Karpas-422 (cell line): ENCODE data around the gene ST7L. TPM values are rescaled to one million over a fixed set of nuclear protein-coding genes. Genes with fewer than 3 reads are reported as not detected.

Experiments used
- DNase-seq: peaks from one replicate; pipeline ENCODE4 v3.0.0-alpha.2; 2015
- H2AFZ ChIP-seq: fragments of 200-600 bp; sonication (generic); 2 replicates; pipeline ENCODE4 v1.6.1; 2014; ENCODE audit warnings: antibody characterized with exemption, low read length, mixed read lengths
- H3K27ac ChIP-seq: fragments of 200-600 bp; sonication (generic); 2 replicates; pipeline ENCODE4 v1.5.1; 2014; ENCODE audit warnings: mild to moderate bottlenecking, low read length, moderate library complexity
- H3K27me3 ChIP-seq: fragments of 200-600 bp; sonication (generic); 2 replicates; pipeline ENCODE4 v1.6.1; 2014; ENCODE audit warnings: low read length, mixed read lengths
- H3K36me3 ChIP-seq: fragments of 200-600 bp; sonication (generic); 2 replicates; pipeline ENCODE4 v1.6.1; 2014; ENCODE audit warnings: low read length, mixed read lengths; ENCODE audit not compliant: insufficient read depth
- H3K4me1 ChIP-seq: fragments of 200-600 bp; sonication (generic); 2 replicates; pipeline ENCODE4 v1.6.1; 2014; ENCODE audit warnings: mild to moderate bottlenecking, low read length, mixed read lengths
- H3K4me2 ChIP-seq: fragments of 200-600 bp; sonication (generic); 2 replicates; pipeline ENCODE4 v1.6.1; 2014; ENCODE audit warnings: low read length, low read depth, mild to moderate bottlenecking; ENCODE audit not compliant: poor library complexity, severe bottlenecking
- H3K4me3 ChIP-seq: fragments of 200-600 bp; sonication (generic); 2 replicates; pipeline ENCODE4 v1.5.1; 2014; ENCODE audit warnings: mild to moderate bottlenecking, antibody characterized with exemption, low read length, mixed read lengths
- H3K79me2 ChIP-seq: fragments of 200-600 bp; sonication (generic); 2 replicates; pipeline ENCODE4 v1.6.1; 2014; ENCODE audit warnings: mild to moderate bottlenecking, low read length, mixed read lengths
- H3K9ac ChIP-seq: fragments of 200-600 bp; sonication (generic); 2 replicates; pipeline ENCODE4 v1.6.0; 2014; ENCODE audit warnings: low read length
- H3K9me2 ChIP-seq: fragments of 200-600 bp; sonication (generic), shearing (Covaris generic); replicated peaks from 2 replicates; pipeline ENCODE4 v1.6.0; 2014; ENCODE audit warnings: mild to moderate bottlenecking, low read length, moderate library complexity; ENCODE audit not compliant: insufficient read depth
- H3K9me3 ChIP-seq: fragments of 300-700, 200-600 bp; sonication (generic); 2 replicates; pipeline ENCODE4 v1.6.1; 2014; ENCODE audit warnings: low read length, mixed read lengths
- H4K20me1 ChIP-seq: fragments of 200-600 bp; sonication (generic); 2 replicates; pipeline ENCODE4 v1.6.1; 2014; ENCODE audit warnings: mild to moderate bottlenecking, antibody characterized with exemption, low read length, low read depth; ENCODE audit not compliant: insufficient read depth
- total RNA-seq: library from RNA; depleted of rRNA; stranded (reverse); fragments of >200 nt; shearing (Covaris generic); gene quantifications from 2 replicates; pipeline ENCODE4 v1.2.3, GENCODE V29; 2014; ENCODE audit warnings: low replicate concordance

The ST7L gene
- total RNA-seq, 1 experiment from 2014 or later = 14.4 TPM

DNA sequence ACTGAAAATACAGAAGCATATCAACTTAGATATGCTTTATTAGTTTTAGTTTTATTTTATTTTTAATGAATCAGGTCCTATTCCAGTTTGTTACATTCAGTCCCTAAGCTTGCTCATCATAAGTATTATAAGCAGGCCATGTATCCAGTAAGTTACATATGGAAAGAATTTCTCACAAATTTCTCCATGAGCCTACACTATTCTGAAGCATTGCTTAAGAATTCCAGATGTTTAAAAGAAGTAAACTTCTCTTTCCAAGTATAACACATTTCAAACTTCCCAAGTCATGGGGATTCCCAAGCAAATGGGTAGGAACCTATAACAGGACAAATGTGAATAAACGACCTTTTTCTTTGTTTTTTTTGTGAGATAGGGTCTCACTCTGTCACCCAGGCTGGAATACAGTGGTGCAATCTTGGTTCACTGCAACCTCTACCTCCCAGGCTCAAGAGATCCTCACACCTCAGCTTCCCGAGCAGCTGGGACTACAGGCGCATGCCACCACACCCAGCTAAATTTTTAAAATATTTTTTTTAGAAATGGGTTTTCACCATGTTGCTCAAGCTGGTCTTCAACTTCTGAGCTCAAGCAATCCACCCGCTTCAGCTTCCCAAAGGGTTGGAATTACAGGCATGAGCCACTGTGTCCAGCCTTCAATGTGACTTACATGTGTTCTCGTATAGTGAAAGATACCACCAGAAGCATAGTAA, 39.0 kb downstream of the ST7L start:
- no peak overlapping the region for H3K4me3 ChIP-seq
- no peaks in the 10 kb centered on the region for H3K9me3 ChIP-seq
- no peaks in the 10 kb centered on the region for H3K79me2 ChIP-seq
- H3K4me2 ChIP-seq = no peak overlapping the region
- H3K36me3 ChIP-seq = no peaks in the 10 kb centered on the region
- no peaks in the 10 kb centered on the region for H3K9me2 ChIP-seq
- DNase-seq = no peak
- no peak overlapping the region for H2AFZ ChIP-seq
- no peaks in the 10 kb centered on the region for H3K27me3 ChIP-seq
- no peak overlapping the region for H3K27ac ChIP-seq
- H3K4me1 ChIP-seq = no peaks in the 10 kb centered on the region
- H4K20me1 ChIP-seq = no peaks in the 10 kb centered on the region
- no peak overlapping the region for H3K9ac ChIP-seq

DNA sequence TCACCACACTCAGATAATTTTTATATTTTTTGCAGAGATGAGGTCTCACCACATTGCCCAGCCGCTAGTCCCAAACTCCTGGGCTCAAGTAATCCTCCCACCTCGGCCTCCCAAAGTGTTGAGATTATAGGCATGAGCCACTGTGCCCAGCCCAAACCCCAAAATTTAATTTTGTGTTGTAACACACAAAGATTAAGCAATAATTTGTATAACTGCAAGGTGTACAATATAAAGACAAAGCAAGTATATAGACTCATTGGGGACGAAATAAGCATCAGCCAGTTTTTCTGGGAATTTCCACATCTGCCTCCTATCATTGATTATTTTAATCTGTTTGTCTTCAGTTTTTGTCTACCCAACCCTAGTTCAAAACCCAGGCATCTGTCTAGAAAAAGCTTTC, 42.7 kb downstream of the ST7L start:
- H3K4me3 ChIP-seq = no peak overlapping the region
- H3K27me3 ChIP-seq = no peaks in the 10 kb centered on the region
- H3K36me3 ChIP-seq = no peaks in the 10 kb centered on the region
- H3K4me2 ChIP-seq = no peak overlapping the region
- H2AFZ ChIP-seq = no peak overlapping the region
- H3K9me2 ChIP-seq = no peaks in the 10 kb centered on the region
- H3K4me1 ChIP-seq = no peaks in the 10 kb centered on the region
- no peaks in the 10 kb centered on the region for H3K9me3 ChIP-seq
- H4K20me1 ChIP-seq = no peaks in the 10 kb centered on the region
- DNase-seq = no peak
- H3K79me2 ChIP-seq = no peaks in the 10 kb centered on the region
- H3K9ac ChIP-seq = no peak overlapping the region
- H3K27ac ChIP-seq = no peak overlapping the region

DNA sequence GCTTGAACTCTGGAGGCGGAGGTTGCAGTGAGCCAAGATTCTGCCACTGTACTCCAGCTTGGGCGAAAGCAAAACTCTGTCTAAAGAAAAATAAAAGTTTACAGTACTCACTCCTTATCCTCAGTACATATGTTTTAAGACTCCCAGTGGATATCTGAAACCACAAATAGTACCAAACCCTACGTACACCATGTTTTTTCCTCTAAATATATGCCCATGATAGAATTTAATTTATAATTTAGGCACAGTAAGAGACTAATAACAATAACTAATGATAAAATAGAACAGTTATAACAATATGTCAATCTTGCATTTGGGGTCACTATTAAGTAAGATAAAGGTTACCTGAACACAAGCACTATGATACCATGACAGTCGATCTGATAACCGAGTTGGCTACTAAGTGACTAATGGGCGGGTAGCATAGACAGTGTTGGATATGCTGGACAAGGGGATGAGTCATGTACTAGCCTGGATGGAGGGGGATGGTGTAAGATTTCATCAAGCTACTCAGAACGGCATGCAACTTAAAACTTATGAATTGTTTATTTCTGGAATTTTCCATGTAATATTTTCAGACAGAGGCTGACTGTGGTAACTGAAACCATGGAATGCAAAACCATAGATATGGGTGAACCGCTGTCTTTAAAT, 43.7 kb downstream of the ST7L start:
- DNase-seq = no peak
- Histone ChIP-seq H3K27ac (no peak overlapping the region), H3K79me2 (no peaks in the 10 kb centered on the region), H3K4me1 (no peaks in the 10 kb centered on the region), H3K4me2 (no peak overlapping the region), H3K4me3 (no peak overlapping the region), H3K27me3 (no peaks in the 10 kb centered on the region), H3K9me3 (no peaks in the 10 kb centered on the region), H4K20me1 (no peaks in the 10 kb centered on the region), H3K36me3 (no peaks in the 10 kb centered on the region), H3K9ac (no peak overlapping the region), H3K9me2 (no peaks in the 10 kb centered on the region), H2AFZ (no peak overlapping the region)

DNA sequence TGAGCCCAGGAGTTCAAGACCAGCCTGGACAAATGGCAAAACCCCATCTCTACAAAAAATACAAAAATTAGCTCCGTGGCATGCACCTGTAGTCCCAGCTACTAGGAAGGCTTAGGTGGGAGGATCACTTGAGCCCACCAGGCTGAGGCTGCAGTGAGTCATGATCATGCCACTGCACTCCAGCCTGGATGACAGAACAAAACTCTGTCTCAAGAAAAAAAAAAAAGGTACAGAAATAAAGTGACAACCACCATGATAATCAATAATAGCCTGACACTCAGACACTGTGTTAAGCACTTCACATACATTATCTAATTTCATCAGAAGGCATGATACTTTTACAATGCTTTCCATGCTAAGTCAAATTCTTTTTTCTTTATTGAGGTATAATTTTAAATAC, 53.1 kb downstream of the ST7L start:
- Histone ChIP-seq H2AFZ (no peak overlapping the region), H3K27me3 (no peaks in the 10 kb centered on the region), H3K4me2 (no peak overlapping the region), H3K9me2 (no peaks in the 10 kb centered on the region), H3K79me2 (no peaks in the 10 kb centered on the region), H3K36me3 (no peaks in the 10 kb centered on the region), H3K9me3 (no peaks in the 10 kb centered on the region), H3K4me1 (no peaks in the 10 kb centered on the region), H3K9ac (no peak overlapping the region), H3K27ac (no peak overlapping the region), H4K20me1 (no peaks in the 10 kb centered on the region), H3K4me3 (no peak overlapping the region)
- DNase-seq = no peak

DNA sequence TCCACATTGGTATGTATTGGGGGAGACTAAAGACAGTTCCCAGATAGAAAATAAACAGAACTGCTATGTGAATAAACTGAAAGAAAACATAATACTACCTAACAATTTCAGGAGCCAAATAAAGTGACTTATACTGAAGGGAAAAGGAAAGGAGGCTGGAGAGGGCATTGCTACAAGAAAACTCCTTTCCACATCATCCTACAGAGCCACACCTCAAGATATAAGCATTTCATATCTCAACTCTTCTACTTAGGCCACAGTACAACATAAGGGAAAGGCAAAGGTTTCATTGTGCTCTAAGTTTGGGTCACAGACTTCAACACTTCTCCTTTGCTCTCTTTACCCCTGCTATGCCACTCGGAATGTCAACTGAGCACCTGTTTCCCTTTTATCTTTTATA, 54.9 kb downstream of the ST7L start:
- H2AFZ ChIP-seq = no peak overlapping the region
- H3K27me3 ChIP-seq = no peaks in the 10 kb centered on the region
- H3K4me1 ChIP-seq = no peaks in the 10 kb centered on the region
- H3K4me3 ChIP-seq = no peak overlapping the region
- H3K9ac ChIP-seq = no peak overlapping the region
- no peak overlapping the region for H3K27ac ChIP-seq
- H3K4me2 ChIP-seq = no peak overlapping the region
- H3K79me2 ChIP-seq = no peaks in the 10 kb centered on the region
- no peaks in the 10 kb centered on the region for H3K9me3 ChIP-seq
- no peak for DNase-seq
- H3K36me3 ChIP-seq = no peaks in the 10 kb centered on the region
- no peaks in the 10 kb centered on the region for H3K9me2 ChIP-seq
- no peaks in the 10 kb centered on the region for H4K20me1 ChIP-seq

DNA sequence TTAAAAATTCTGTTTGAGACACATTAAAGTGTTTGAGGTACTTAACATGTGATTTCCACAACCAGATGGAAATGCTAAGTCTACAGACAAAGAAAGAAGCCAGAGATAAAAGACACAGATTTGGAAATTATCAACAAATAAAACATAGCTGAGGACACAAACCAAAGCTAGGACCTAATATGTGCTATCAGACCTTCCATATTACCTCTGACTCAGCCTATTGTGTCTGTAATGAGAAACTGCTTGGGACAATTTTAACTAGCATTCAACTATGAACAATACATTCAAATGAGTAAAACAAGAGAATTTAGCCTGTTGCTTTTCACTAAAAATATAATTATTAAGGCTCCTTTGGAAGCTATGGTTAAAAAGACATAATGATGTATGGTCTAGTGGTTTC, 55.6 kb downstream of the ST7L start:
- Histone ChIP-seq H2AFZ (no peak overlapping the region), H3K27ac (no peak overlapping the region), H4K20me1 (no peaks in the 10 kb centered on the region), H3K4me1 (no peaks in the 10 kb centered on the region), H3K4me2 (no peak overlapping the region), H3K4me3 (no peak overlapping the region), H3K9me2 (no peaks in the 10 kb centered on the region), H3K27me3 (no peaks in the 10 kb centered on the region), H3K9me3 (no peaks in the 10 kb centered on the region), H3K36me3 (no peaks in the 10 kb centered on the region), H3K79me2 (no peaks in the 10 kb centered on the region), H3K9ac (no peak overlapping the region)
- no peak for DNase-seq

DNA sequence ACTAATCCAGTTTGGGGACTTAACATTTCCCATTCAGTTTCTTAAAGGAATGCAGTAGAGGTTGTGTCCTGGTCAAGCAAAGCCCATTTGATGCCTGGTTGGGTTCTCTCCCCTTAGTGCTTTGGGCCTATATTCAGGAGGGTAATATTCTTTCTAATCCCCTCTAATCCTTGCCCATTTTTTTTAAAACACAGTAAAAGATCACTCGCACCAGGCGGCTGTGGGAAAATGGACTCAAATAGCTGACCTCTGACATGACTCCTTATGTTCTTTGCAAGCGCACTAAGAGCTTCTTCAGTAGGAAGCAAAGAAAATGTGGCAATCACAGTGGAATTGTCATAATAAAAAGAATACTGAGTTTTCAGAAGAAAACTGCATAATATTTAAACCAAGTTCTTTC, 60.3 kb downstream of the ST7L start:
- Histone ChIP-seq H2AFZ (no peak overlapping the region), H3K27me3 (no peaks in the 10 kb centered on the region), H3K9ac (no peak overlapping the region), H3K79me2 (no peaks in the 10 kb centered on the region), H3K9me3 (no peaks in the 10 kb centered on the region), H3K4me2 (no peak overlapping the region), H3K27ac (no peak overlapping the region), H3K4me1 (no peaks in the 10 kb centered on the region), H3K36me3 (no peaks in the 10 kb centered on the region), H3K9me2 (no peaks in the 10 kb centered on the region), H4K20me1 (no peaks in the 10 kb centered on the region), H3K4me3 (no peak overlapping the region)
- no peak for DNase-seq

DNA sequence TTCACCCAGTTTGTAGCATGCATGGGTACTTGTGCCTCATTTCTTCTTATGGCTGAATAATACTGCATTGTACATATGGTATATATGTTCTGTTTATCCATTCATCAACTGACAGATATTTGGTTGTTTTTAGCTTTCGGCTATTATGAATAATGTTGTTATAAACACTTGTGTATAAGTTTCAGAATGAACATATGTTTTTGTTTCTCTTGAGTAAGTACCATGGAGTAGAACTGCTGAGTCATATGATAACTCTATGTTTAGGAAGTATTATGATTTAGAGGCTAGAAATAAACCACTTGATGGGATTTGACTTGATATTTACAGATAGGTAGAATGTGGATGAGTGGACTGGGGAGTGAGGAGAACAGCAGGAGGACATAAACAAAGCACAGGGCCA, 61.6 kb downstream of the ST7L start:
- H3K4me2 ChIP-seq = no peak overlapping the region
- H3K27me3 ChIP-seq = no peaks in the 10 kb centered on the region
- no peak overlapping the region for H3K4me3 ChIP-seq
- H4K20me1 ChIP-seq = no peaks in the 10 kb centered on the region
- H3K36me3 ChIP-seq = no peaks in the 10 kb centered on the region
- no peaks in the 10 kb centered on the region for H3K9me2 ChIP-seq
- no peak overlapping the region for H3K9ac ChIP-seq
- no peaks in the 10 kb centered on the region for H3K9me3 ChIP-seq
- no peak for DNase-seq
- H3K79me2 ChIP-seq = no peaks in the 10 kb centered on the region
- H3K27ac ChIP-seq = no peak overlapping the region
- no peak overlapping the region for H2AFZ ChIP-seq
- H3K4me1 ChIP-seq = no peaks in the 10 kb centered on the region
